Stomach (tissue), 4 donors: ENCODE results near the gene FCER1G.
"Not testable (repeated sequence)": the region's sequence is repeated elsewhere in the genome, so short reads cannot be mapped to it uniquely, and the experiment has no call there.

Source experiments
- POLR2AphosphoS5 ChIP-seq, 3 donors: sonication (generic); formaldehyde crosslinking; IDR thresholded peaks; one replicate each; pipeline ENCODE4 v1.6.1; 2016; ENCODE audit warnings: antibody characterized with exemption in 3 of 3
- TF ChIP-seq, protein P1 (sequence below), 7 experiments: fragments of 450-650 bp in 4 of 7; fragments of 200-600 bp in 3 of 7; sonication (generic) in 3 of 7; IDR thresholded peaks; one replicate each; pipeline ENCODE4 v1.5.1; 2016 to 2019; ENCODE audit warnings: antibody characterized with exemption in 7 of 7, control low read depth in 2 of 7, mild to moderate bottlenecking in 1 of 7

GRCh38 chr1:161224695-161225087 lies 9.6 kb downstream of the FCER1G start:
- TF ChIP-seq, protein P1, sequence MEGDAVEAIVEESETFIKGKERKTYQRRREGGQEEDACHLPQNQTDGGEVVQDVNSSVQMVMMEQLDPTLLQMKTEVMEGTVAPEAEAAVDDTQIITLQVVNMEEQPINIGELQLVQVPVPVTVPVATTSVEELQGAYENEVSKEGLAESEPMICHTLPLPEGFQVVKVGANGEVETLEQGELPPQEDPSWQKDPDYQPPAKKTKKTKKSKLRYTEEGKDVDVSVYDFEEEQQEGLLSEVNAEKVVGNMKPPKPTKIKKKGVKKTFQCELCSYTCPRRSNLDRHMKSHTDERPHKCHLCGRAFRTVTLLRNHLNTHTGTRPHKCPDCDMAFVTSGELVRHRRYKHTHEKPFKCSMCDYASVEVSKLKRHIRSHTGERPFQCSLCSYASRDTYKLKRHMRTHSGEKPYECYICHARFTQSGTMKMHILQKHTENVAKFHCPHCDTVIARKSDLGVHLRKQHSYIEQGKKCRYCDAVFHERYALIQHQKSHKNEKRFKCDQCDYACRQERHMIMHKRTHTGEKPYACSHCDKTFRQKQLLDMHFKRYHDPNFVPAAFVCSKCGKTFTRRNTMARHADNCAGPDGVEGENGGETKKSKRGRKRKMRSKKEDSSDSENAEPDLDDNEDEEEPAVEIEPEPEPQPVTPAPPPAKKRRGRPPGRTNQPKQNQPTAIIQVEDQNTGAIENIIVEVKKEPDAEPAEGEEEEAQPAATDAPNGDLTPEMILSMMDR (IDR thresholded peaks at IDR 0.05) = not testable (repeated sequence)
- not testable (repeated sequence) for TF ChIP-seq POLR2AphosphoS5 (IDR thresholded peaks at IDR 0.05)
